SKM-1 treated with dmso at 0.1 percent for 144 hours (cell line): Measurements from ENCODE around the gene NIM1K.
"Not testable (repeated sequence)": the region's sequence is repeated elsewhere in the genome, so short reads cannot be mapped to it uniquely, and the experiment has no call there.

ENCODE experiments used
- DNase-seq: peaks from one replicate; lab custom pipeline; 2025; ENCODE audit not compliant: unreplicated experiment; lab: John Stamatoyannopoulos, UW

NIM1K gene

DNA sequence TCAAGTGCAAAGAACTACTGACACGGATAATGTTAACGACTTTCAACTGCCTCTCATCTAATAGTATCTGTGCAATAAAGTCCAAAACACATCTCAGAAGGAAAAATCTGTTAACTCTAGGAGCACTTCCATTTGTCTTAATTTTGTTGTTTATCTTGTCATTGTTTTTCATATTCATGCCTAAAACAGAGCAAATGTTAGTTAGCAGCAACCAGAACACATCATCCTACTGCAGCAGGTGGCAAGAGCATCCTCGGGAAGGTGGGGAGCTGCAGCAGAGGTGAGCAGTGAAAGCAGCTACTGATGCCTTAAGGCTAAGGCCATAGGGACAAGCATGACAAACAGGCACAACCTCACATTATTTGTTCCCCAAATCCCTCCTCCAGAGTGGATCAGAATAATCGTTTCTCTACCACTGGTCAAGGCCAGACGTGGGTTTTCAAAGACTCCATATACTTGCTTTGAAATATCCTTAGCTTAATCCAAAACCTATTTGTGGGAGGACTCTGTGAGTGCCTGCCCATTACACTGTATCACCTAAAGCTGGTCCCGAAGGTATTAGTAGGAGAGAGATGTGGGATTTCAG, 120.1 kb downstream of the NIM1K start:
- DNase-seq = no peak

- peak; percentile 20 for DNase-seq
Observed at GRCh38 chr5:43312699-43313034, 120.6 kb downstream of the NIM1K start.

- DNase-seq = peak; percentile 97
Observed at GRCh38 chr5:43313035-43313853, 121.2 kb downstream of the NIM1K start, which contains the start of gene HMGCS1. TSS of gene HMGCS1 (minus strand) at chr5:43313412. CDS start at chr5:43298965, 14,447 bp downstream.

GRCh38 chr5:43313854-43314457, 121.9 kb downstream of the NIM1K start:
- no peak for DNase-seq

DNA sequence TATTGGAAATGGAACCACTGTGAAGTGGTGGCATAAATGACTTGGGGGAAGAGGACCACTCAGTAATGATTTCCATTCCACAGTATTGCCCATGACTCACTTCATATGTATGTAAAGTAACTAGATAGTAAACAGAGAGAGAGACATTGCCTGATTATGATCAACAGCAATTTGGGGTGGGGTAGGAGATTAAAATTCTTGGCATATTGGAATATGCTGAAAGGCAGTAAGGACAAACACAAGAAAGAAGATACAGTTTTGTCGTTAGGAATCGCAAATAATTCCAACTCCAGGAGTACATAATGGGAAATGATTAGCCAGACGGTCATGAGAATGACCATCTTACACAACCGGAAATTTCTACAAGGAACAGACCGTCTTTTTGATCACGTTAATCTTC, 122.7 kb downstream of the NIM1K start:
- no peak for DNase-seq

- no peak for DNase-seq
Observed at GRCh38 chr5:43315263-43315662, 123.2 kb downstream of the NIM1K start.

GRCh38 chr5:43315682-43316081, 123.7 kb downstream of the NIM1K start:
- no peak for DNase-seq

- DNase-seq = no peak
Observed at GRCh38 chr5:43316421-43316820, 124.4 kb downstream of the NIM1K start.

DNA sequence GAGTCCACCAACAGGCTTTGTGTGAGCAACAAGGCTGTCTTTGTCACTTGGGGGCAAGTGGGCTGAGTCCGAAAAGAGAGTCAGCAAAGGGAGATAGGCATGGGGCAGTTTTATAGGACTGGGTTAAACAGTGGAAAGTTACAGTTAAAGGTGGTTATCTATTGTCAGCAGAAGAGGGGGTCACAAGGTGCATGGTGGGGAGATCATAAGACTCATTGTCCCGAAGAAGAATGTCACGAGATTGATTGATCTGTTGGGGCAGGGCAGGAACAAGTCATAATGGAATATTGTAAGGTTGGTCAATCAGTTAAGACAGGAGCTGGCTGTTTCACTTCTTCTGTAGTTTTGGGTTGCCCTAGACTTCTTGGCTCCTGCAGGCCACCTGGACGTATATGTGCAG, 128.8 kb downstream of the NIM1K start:
- no peak for DNase-seq

DNA sequence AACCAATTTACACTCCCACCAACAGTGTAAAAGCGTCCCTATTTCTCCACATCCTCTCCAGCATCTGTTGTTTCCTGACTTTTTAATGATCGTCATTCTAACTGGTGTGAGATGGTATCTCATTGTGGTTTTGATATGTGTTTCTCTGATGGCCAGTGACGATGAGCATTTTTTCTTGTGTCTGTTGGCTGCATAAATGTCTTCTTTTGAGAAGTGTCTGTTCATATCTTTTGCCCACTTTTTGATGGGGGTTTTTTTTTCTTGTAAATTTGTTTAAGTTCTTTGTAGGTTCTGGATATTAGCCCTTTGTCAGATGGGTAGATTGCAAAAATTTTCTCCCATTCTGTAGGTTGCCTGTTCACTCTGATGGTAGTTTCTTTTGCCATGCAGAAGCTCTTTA, 131.5 kb downstream of the NIM1K start:
- DNase-seq = not testable (repeated sequence)

DNA sequence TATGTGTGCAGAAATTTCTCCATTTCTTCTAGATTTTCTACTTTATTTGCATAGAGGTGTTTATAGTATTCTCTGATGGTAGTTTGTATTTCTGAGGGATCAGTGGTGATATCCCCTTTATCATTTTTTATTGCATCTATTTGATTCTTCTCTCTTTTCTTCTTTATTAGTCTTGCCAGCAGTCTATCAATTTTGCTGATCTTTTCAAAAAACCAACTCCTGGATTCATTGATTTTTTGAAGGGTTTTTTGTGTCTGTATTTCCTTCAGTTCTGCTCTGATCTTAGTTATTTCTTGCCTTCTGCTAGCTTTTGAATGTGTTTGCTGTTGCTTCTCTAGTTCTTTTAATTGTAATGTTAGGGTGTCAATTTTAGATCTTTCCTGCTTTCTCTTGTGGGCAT, 133.6 kb downstream of the NIM1K start:
- DNase-seq = not testable (repeated sequence)
